Hematopoietic multipotent progenitor cell treated with erythropoietin and hydrocortisone succinate and interleukin-3 and kit ligand, for 6 days (in vitro differentiated cells): ENCODE measurements around the gene IRGQ.
A peak's percentile ranks its signal among the peaks of the same experiment; 100 is the strongest.
"Not testable (repeated sequence)": the region's sequence is repeated elsewhere in the genome, so short reads cannot be mapped to it uniquely, and the experiment has no call there.

ENCODE experiments used
- DNase-seq: peaks from one replicate; pipeline ENCODE4 v3.0.0-alpha.2; 2015

The IRGQ gene

GRCh38 chr19:43623889-43624670, 28.1 kb upstream of the IRGQ start:
- peak; percentile 48 for DNase-seq

GRCh38 chr19:43622956-43623355, 27.0 kb upstream of the IRGQ start:
- no peak for DNase-seq

GRCh38 chr19:43622070-43622469, 26.1 kb upstream of the IRGQ start:
- DNase-seq, result no peak

- no peak for DNase-seq
Measured at GRCh38 chr19:43620061-43621001, 24.4 kb upstream of the IRGQ start.

- DNase-seq, result peak; percentile 94
Measured at GRCh38 chr19:43619262-43620060, 23.5 kb upstream of the IRGQ start, which contains the start of gene ZNF428. ZNF428 (minus strand) TSS chr19:43619629; CDS start chr19:43614304, 5,325 bp downstream.

GRCh38 chr19:43618921-43619261, 23.0 kb upstream of the IRGQ start:
- DNase-seq, result peak; percentile 91

- DNase-seq, result no peak
Measured at GRCh38 chr19:43616954-43617353, 21.0 kb upstream of the IRGQ start.

- DNase-seq, result peak; percentile 28
Measured at GRCh38 chr19:43616306-43616705, 20.4 kb upstream of the IRGQ start.

GRCh38 chr19:43612374-43612773, 16.4 kb upstream of the IRGQ start:
- DNase-seq, result no peak

- DNase-seq, result no peak
Measured at GRCh38 chr19:43611788-43612187, 15.9 kb upstream of the IRGQ start, which contains the start of gene SRRM5. SRRM5 (plus strand) TSS chr19:43612088; CDS start chr19:43612122, 34 bp downstream.

- DNase-seq, result no peak
Measured at GRCh38 chr19:43610493-43610892, 14.6 kb upstream of the IRGQ start.

GRCh38 chr19:43609872-43610271, 13.9 kb upstream of the IRGQ start:
- no peak for DNase-seq

- DNase-seq, result no peak
Measured at GRCh38 chr19:43607238-43608205, 11.6 kb upstream of the IRGQ start.

GRCh38 chr19:43606569-43607229, 10.8 kb upstream of the IRGQ start:
- no peak for DNase-seq

- no peak for DNase-seq
Measured at GRCh38 chr19:43605875-43606568, 10.1 kb upstream of the IRGQ start.

GRCh38 chr19:43600326-43600725, 4.4 kb upstream of the IRGQ start:
- DNase-seq, result not testable (repeated sequence)

GRCh38 chr19:43599635-43600295, 3.8 kb upstream of the IRGQ start:
- DNase-seq, result no peak

GRCh38 chr19:43598445-43599240, 2.7 kb upstream of the IRGQ start:
- no peak for DNase-seq

GRCh38 chr19:43597876-43598275, 1.9 kb upstream of the IRGQ start:
- peak; percentile 57 for DNase-seq
